SK-N-MC (cell line): Measurements from ENCODE around the gene ADCY4.

Source experiments
- EZH2 ChIP-seq: fragments of 200-600 bp; sonication (generic); IDR thresholded peaks from one replicate; pipeline ENCODE4 v1.6.1; 2017; ENCODE audit warnings: antibody characterized with exemption
- POLR2AphosphoS5 ChIP-seq: IDR thresholded peaks from 2 replicates; pipeline ENCODE4 v1.6.1; 2012; ENCODE audit warnings: mild to moderate bottlenecking, low read depth, low read length, borderline replicate concordance

DNA sequence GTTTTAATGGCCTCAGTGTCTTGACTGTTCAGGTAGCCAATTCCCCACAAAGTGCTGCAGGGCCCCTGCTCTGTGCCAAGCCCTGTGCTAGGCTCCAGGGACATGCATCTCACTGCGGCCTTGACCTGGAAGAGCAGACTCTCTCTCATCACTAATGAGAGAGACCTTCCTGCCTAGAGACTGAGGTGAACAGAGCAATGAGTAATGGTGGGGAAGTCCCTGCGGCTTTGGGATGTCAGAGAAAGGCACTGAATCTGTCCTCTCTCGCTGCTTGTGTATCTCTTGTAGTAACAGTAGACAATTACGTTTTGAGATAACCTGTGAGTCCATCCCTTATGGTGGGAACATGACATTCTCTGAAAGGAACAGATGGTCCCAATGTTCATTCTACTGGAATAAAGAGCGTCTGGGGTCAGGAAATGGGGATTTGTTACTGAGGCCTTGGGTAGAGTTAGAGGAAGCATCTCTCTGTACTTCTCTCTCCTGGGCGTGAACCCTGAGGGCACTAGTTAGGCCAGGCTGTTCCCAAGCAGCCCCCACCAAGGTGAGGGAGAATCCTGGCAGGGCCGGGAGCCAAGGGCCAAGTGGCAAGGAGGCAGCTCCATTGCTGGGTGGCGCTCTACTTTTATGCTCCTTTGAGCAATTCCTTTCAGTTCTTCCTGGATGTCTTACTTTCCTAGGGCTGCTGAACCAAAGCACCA lies 46.6 kb upstream of the ADCY4 start:
- no peak for TF ChIP-seq EZH2
- TF ChIP-seq POLR2AphosphoS5, result no peak
